ENCODE data around the gene CFAP54.

GRCh38 chr12:96901175-96901574 is 411.8 kb downstream of the CFAP54 start:
- TF ChIP-seq ZNF121 (tag by site-specific recombination; IDR thresholded peaks at IDR 0.05) (no peak), ZNF398 (tag by site-specific recombination; IDR thresholded peaks at IDR 0.05) (no peak), MZF1 (tag by site-specific recombination; IDR thresholded peaks at IDR 0.05; ENCODE audit: borderline replicate concordance) (no peak), HOXA7 (CRISPR knock-in tag; IDR thresholded peaks at IDR 0.05; ENCODE audit: borderline replicate concordance) (no peak)
- TF ChIP-seq, protein P1, sequence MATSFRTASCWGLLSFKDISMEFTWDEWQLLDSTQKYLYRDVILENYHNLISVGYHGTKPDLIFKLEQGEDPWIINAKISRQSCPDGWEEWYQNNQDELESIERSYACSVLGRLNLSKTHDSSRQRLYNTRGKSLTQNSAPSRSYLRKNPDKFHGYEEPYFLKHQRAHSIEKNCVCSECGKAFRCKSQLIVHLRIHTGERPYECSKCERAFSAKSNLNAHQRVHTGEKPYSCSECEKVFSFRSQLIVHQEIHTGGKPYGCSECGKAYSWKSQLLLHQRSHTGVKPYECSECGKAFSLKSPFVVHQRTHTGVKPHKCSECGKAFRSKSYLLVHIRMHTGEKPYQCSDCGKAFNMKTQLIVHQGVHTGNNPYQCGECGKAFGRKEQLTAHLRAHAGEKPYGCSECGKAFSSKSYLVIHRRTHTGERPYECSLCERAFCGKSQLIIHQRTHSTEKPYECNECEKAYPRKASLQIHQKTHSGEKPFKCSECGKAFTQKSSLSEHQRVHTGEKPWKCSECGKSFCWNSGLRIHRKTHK (tag by site-specific recombination; IDR thresholded peaks at IDR 0.05) = no peak
- TF ChIP-seq, protein P2, sequence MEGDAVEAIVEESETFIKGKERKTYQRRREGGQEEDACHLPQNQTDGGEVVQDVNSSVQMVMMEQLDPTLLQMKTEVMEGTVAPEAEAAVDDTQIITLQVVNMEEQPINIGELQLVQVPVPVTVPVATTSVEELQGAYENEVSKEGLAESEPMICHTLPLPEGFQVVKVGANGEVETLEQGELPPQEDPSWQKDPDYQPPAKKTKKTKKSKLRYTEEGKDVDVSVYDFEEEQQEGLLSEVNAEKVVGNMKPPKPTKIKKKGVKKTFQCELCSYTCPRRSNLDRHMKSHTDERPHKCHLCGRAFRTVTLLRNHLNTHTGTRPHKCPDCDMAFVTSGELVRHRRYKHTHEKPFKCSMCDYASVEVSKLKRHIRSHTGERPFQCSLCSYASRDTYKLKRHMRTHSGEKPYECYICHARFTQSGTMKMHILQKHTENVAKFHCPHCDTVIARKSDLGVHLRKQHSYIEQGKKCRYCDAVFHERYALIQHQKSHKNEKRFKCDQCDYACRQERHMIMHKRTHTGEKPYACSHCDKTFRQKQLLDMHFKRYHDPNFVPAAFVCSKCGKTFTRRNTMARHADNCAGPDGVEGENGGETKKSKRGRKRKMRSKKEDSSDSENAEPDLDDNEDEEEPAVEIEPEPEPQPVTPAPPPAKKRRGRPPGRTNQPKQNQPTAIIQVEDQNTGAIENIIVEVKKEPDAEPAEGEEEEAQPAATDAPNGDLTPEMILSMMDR (tag by site-specific recombination; IDR thresholded peaks at IDR 0.05) = no peak
